Breast epithelium (tissue), 3 donors: ENCODE results near the gene LRP1.

ENCODE experiments used
- POLR2AphosphoS5 ChIP-seq, 3 donors: sonication (generic); formaldehyde crosslinking; IDR thresholded peaks; one replicate each; pipeline ENCODE4 v1.6.1; 2017; ENCODE audit warnings: antibody characterized with exemption in 3 of 3
- TF ChIP-seq, protein P1 (sequence below), 3 donors: fragments of 450-650 bp; IDR thresholded peaks; one replicate each; pipeline ENCODE4 v1.5.1; 2016 to 2017; ENCODE audit warnings: antibody characterized with exemption in 3 of 3, mild to moderate bottlenecking in 3 of 3, moderate library complexity in 3 of 3

DNA sequence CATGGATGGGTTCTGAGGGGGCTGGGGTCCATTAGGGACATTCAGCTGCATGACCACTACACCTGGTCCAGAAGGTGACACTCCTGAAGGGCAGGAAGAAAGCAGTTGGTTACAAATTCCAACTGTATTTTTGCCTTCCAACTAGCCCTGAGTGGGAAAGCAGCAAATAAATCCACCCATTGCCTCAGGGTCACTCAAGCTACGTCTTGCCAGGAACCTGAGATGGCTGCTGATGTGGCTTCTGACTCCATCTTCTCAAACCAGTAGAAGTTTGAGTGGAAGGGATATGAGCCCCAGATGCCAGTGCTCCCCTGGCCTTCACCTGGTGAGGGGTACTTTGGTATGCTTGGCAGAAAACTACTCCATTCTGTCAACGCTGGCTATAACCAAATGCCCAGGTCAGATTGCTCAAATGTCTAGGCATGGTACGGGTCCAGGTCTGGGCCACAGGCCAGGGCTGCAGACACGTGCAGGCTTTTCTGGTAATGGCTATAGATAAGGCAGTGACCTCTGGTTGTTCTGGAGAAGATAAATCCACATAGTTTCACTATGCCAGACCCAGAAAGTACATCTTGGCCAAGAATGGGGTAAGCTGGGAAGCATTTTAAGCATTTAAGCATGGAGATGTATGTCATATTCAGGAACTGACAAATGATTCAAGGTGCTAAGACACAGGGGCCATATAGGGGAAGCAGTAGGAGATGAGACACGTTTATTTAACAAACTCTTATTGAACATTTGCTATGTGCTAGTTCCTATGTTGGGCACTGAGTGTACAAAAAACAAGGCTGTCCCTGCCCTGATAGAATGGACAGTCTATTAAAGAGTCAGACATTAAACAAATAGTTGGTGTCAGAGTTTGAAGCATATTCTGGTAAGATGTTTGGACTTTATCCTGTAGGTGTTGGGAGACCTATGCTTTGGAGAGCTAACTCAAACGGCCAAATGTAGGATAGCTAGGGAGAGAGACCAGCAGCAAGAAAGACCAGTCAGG lies 131.0 kb downstream of the LRP1 start:
- TF ChIP-seq, protein P1, sequence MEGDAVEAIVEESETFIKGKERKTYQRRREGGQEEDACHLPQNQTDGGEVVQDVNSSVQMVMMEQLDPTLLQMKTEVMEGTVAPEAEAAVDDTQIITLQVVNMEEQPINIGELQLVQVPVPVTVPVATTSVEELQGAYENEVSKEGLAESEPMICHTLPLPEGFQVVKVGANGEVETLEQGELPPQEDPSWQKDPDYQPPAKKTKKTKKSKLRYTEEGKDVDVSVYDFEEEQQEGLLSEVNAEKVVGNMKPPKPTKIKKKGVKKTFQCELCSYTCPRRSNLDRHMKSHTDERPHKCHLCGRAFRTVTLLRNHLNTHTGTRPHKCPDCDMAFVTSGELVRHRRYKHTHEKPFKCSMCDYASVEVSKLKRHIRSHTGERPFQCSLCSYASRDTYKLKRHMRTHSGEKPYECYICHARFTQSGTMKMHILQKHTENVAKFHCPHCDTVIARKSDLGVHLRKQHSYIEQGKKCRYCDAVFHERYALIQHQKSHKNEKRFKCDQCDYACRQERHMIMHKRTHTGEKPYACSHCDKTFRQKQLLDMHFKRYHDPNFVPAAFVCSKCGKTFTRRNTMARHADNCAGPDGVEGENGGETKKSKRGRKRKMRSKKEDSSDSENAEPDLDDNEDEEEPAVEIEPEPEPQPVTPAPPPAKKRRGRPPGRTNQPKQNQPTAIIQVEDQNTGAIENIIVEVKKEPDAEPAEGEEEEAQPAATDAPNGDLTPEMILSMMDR (IDR thresholded peaks at IDR 0.05), result no peak
- TF ChIP-seq POLR2AphosphoS5 (IDR thresholded peaks at IDR 0.05), result no peak
